ENCODE results near the gene ST6GAL1.

DNA sequence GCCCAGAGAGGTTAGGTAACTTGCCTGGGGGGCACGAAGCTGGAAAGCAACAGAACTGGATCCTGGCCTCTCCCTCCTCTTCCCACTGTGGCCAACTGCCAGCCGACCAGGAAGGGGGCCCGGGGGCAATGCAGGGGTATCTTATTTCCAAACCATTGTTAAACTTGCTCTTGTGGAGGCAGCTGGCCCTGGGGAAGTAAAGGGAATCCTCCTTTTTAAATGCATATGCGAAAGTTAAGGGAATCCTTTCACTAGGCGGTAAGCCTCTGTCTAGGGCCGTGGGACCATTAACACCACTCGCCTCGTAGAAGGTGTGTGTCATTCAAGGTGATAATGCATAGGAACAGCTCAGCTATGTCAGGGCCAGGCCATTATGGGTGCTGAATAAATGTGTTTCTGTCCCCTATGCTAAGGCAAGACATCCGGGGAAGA is 68.6 kb downstream of the ST6GAL1 start:
- TF ChIP-seq POLR2A (IDR thresholded peaks at IDR 0.05; ENCODE audit: borderline replicate concordance, extremely low read depth, insufficient read depth, insufficient read length) = no peak
- TF ChIP-seq, protein P1, sequence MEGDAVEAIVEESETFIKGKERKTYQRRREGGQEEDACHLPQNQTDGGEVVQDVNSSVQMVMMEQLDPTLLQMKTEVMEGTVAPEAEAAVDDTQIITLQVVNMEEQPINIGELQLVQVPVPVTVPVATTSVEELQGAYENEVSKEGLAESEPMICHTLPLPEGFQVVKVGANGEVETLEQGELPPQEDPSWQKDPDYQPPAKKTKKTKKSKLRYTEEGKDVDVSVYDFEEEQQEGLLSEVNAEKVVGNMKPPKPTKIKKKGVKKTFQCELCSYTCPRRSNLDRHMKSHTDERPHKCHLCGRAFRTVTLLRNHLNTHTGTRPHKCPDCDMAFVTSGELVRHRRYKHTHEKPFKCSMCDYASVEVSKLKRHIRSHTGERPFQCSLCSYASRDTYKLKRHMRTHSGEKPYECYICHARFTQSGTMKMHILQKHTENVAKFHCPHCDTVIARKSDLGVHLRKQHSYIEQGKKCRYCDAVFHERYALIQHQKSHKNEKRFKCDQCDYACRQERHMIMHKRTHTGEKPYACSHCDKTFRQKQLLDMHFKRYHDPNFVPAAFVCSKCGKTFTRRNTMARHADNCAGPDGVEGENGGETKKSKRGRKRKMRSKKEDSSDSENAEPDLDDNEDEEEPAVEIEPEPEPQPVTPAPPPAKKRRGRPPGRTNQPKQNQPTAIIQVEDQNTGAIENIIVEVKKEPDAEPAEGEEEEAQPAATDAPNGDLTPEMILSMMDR (IDR thresholded peaks at IDR 0.05 in 2 of 3, conservative IDR thresholded peaks at IDR 0.05 in 1 of 3; ENCODE audit: borderline replicate concordance in 1 of 3, insufficient read depth in 1 of 3, low read depth in 2 of 3, low read length in 2 of 3) = no peak
- TF ChIP-seq, protein P2, sequence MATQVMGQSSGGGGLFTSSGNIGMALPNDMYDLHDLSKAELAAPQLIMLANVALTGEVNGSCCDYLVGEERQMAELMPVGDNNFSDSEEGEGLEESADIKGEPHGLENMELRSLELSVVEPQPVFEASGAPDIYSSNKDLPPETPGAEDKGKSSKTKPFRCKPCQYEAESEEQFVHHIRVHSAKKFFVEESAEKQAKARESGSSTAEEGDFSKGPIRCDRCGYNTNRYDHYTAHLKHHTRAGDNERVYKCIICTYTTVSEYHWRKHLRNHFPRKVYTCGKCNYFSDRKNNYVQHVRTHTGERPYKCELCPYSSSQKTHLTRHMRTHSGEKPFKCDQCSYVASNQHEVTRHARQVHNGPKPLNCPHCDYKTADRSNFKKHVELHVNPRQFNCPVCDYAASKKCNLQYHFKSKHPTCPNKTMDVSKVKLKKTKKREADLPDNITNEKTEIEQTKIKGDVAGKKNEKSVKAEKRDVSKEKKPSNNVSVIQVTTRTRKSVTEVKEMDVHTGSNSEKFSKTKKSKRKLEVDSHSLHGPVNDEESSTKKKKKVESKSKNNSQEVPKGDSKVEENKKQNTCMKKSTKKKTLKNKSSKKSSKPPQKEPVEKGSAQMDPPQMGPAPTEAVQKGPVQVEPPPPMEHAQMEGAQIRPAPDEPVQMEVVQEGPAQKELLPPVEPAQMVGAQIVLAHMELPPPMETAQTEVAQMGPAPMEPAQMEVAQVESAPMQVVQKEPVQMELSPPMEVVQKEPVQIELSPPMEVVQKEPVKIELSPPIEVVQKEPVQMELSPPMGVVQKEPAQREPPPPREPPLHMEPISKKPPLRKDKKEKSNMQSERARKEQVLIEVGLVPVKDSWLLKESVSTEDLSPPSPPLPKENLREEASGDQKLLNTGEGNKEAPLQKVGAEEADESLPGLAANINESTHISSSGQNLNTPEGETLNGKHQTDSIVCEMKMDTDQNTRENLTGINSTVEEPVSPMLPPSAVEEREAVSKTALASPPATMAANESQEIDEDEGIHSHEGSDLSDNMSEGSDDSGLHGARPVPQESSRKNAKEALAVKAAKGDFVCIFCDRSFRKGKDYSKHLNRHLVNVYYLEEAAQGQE (IDR thresholded peaks at IDR 0.05; ENCODE audit: low read depth) = no peak
- no peak for TF ChIP-seq JUND (IDR thresholded peaks at IDR 0.05)

Measured in HCT116 (cell line).